Measurements from ENCODE around the gene PREX1.

PREX1 gene

GRCh38 chr20:48711696-48712464, 115.9 kb downstream of the PREX1 start:
- DNase-seq = no peak

- DNase-seq = no peak
These were observed 116.8 kb downstream of the PREX1 start for GRCh38 chr20:48711044-48711428.

- DNase-seq = no peak
These were observed 117.3 kb downstream of the PREX1 start for GRCh38 chr20:48710341-48711043.

- no peak for DNase-seq
These were observed 118.1 kb downstream of the PREX1 start for GRCh38 chr20:48709744-48710143.

GRCh38 chr20:48709058-48709691, 118.6 kb downstream of the PREX1 start:
- no peak for DNase-seq

GRCh38 chr20:48708630-48709029, 119.2 kb downstream of the PREX1 start:
- DNase-seq = no peak

GRCh38 chr20:48708116-48708515, 119.7 kb downstream of the PREX1 start:
- no peak for DNase-seq

- DNase-seq = no peak
These were observed 121.0 kb downstream of the PREX1 start for GRCh38 chr20:48706710-48707365.

GRCh38 chr20:48706116-48706656, 121.6 kb downstream of the PREX1 start:
- no peak for DNase-seq

GRCh38 chr20:48705240-48706115, 122.3 kb downstream of the PREX1 start:
- DNase-seq = no peak

GRCh38 chr20:48704761-48705160, 123.0 kb downstream of the PREX1 start:
- no peak for DNase-seq

GRCh38 chr20:48703511-48704219, 124.1 kb downstream of the PREX1 start:
- no peak for DNase-seq

- no peak for DNase-seq
These were observed 124.7 kb downstream of the PREX1 start for GRCh38 chr20:48703107-48703506.

GRCh38 chr20:48702455-48702913, 125.3 kb downstream of the PREX1 start:
- DNase-seq = no peak

- DNase-seq = no peak
These were observed 126.1 kb downstream of the PREX1 start for GRCh38 chr20:48701702-48702101.

- DNase-seq = no peak
These were observed 129.1 kb downstream of the PREX1 start for GRCh38 chr20:48698507-48699267.

GRCh38 chr20:48697845-48698491, 129.8 kb downstream of the PREX1 start:
- no peak for DNase-seq

GRCh38 chr20:48696671-48697070, 131.1 kb downstream of the PREX1 start:
- no peak for DNase-seq

- DNase-seq = no peak
These were observed 132.1 kb downstream of the PREX1 start for GRCh38 chr20:48695738-48696137.

- no peak for DNase-seq
These were observed 132.5 kb downstream of the PREX1 start for GRCh38 chr20:48695255-48695654.
